Subcutaneous adipose tissue (tissue), 4 donors: ENCODE results near the gene LMF1. TPM values are rescaled to one million over a fixed set of nuclear protein-coding genes. Genes with fewer than 3 reads are reported as not detected.

Experiments
- CTCF ChIP-seq: fragments of 450-650 bp; IDR thresholded peaks from one replicate; pipeline ENCODE4 v1.5.1; 2016; ENCODE audit warnings: low read depth, mild to moderate bottlenecking, control low read depth, antibody characterized with exemption, moderate library complexity
- total RNA-seq, 4 donors: library from RNA; depleted of rRNA; stranded (reverse); fragments of >200 nt; gene quantifications; one replicate each; pipeline ENCODE4 v1.1.0, GENCODE V29; 2016

LMF1 gene
- total RNA-seq, 4 donors from 2014 or later, result 16.0 to 30.3 (median 24.2) TPM

GRCh38 chr16:843771-844170, 127.0 kb downstream of the LMF1 start:
- TF ChIP-seq CTCF, result no peak

- no peak for TF ChIP-seq CTCF
Observed at GRCh38 chr16:842711-843560, 127.8 kb downstream of the LMF1 start.

GRCh38 chr16:842061-842476, 128.7 kb downstream of the LMF1 start:
- no peak for TF ChIP-seq CTCF

GRCh38 chr16:841455-842060, 129.2 kb downstream of the LMF1 start:
- no peak for TF ChIP-seq CTCF

- no peak for TF ChIP-seq CTCF
Observed at GRCh38 chr16:840561-841454, 130.0 kb downstream of the LMF1 start.

GRCh38 chr16:839643-840408, 131.0 kb downstream of the LMF1 start:
- TF ChIP-seq CTCF, result no peak
